GM19025 (cell line): Measurements from ENCODE around the gene PTGES.
"Not testable (repeated sequence)": the region's sequence is repeated elsewhere in the genome, so short reads cannot be mapped to it uniquely, and the experiment has no call there.

Experiments used
- ATAC-seq: cut with Tn5 transposase; IDR thresholded peaks from one replicate; pipeline ENCODE4 v1.9.1; 2021; ENCODE audit warnings: mild to moderate bottlenecking, low read depth, moderate library complexity; ENCODE audit not compliant: unreplicated experiment

Gene PTGES, protein sequence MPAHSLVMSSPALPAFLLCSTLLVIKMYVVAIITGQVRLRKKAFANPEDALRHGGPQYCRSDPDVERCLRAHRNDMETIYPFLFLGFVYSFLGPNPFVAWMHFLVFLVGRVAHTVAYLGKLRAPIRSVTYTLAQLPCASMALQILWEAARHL

DNA sequence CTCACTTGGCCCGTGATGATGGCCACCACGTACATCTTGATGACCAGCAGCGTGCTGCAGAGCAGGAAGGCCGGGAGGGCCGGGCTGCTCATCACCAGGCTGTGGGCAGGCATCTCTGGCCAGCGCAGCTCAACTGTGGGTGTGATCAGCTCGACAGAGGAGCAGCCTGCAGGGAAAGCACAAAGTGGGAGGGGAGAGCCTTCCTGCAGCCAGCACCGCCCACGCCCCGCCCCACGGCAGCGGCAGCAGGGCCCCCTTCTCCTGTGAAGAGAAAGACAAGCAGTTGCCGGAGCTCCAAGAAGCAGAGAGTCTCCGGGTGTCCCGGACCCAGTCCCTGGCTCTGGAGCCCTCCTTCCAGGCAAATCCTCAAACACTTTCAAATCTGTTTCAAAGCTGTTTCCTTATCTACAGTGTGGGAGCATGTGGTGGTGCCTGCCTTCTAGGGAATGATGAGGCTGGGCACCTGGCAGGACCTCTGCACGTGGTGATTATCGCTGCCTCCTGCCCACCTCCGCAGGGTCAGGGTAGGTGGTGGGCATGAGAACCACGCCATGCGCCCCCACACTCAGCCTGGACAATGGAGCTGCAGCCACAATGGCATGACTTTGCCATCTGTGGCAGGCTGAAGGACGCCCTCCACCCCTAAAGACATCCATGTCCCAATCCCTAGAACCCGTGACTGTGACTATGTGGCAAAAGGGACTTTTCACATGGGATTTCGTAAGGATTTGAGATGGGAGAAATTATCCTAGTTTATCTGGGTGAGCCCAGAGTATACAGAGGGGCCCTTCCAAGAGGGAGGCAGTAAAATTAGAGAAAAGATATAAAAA, at the start of gene PTGES:
Gene PTGES (minus strand): TSS at position 143 of the 830 bp plus-strand sequence. CDS start 30 bp downstream, at position 113.
- no peak for ATAC-seq

DNA sequence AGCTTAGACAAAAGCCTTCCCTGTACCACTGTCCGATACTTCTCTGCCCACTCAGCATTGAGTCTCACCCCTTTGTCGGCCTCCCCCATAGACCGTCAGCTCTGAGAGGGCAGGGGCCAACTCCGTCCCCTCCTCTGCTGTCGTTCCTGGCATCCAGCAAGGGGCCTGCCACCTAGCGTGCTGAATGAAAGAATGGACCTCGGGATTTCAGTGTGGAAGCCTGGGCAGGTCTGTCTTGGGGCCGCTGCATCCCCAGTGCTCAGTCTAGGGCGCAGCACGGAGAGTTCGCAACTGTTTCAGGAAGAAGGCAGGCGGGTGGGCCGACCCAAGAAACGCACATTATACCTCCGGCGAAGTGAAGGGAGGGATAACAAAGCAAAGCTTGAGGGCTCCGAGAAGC, 48.7 kb upstream of the PTGES start:
- no peak for ATAC-seq

DNA sequence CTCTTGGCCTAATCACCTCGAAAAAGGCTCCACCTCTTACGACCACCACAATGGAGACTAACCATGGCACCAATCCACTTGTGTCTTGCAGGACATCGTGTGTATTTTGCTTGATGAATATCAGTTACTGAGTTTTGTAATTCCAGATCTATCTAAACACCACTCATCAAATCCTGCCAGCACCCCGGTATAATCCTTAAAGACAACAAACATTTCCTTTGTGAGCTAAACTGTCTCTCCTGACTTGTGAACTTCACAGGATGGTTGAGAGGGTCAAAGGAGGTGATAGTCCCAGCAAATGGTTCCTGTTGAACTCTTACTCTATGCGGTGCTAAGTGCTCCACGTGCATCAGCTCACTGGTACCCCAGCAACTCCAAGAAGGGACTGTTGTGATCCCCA, 46.1 kb upstream of the PTGES start:
- ATAC-seq = no peak

DNA sequence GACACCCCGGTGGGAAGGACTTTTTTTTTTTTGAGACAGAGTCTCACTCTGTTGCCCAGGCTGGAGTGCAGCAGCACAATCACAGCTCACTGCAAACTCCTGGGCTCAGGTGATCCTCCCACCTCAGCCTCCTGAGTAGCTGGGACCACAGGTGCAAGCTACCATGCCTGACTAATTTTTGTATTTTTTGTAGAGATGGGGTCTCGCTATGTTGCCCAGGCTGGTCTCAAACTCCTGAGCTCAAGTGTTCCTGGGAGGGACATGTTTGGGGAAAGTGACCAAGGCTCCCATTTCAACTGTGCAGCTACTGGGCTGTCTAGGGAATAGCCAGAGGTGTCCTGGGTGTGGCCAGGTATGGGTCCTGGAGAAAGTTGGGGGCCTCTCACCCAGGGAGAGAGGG, 43.2 kb upstream of the PTGES start:
- not testable (repeated sequence) for ATAC-seq

DNA sequence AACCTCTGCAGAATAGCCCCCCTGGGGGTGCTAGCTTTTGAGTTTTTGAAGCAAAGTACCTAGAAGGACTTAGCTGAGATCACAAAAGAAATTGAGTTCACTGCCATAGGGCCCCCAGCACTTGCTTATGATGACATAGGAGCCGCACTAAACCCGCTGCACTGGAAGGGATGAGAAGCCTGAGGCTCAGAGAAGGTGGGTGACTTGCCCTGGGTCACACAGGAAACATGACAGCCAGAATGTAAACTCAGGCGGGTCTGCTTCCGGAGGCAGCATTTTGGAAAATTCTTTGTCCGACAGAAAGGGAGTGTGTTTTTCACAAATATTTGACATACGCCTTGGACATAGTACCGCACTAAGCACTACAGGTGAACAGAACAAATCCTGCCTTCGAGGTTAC, 41.7 kb upstream of the PTGES start:
- ATAC-seq = no peak

DNA sequence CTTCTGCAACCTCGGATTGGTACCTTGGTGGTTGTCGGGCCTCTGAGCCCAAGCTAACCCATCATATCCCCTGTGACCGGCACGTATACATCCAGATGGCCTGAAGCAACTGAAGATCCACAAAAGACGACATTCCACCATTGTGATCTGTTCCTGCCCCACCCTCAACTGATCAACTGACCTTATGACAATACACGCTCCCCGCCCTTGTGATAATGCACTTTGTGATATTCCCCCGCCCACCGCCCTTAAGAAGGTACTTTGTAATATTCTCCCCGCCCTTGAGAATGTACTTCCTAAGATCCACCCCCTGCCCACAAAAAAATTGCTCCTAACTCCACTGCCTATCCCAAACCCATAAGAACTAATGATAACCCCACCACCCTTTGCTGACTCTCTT, 33.6 kb upstream of the PTGES start:
- ATAC-seq = no peak

DNA sequence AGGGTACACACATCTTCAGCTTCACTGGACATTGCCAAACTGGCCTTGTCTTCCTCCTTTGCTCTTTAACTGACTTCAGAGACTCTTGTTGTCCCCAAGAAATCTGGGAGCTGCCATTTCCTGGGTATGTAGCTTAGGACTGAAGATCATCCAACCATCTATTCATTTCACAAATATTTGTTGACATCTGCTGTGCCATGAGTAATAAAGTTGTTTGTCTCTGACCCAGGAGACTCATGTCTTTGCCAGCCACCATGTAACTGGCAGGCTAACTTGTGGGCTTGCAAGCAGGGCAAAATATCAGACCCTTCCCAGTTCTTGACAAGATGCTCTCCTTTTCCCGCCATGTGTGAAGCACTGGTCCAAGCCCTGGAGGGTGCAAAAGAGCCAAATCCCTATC, 33.0 kb upstream of the PTGES start:
- no peak for ATAC-seq

DNA sequence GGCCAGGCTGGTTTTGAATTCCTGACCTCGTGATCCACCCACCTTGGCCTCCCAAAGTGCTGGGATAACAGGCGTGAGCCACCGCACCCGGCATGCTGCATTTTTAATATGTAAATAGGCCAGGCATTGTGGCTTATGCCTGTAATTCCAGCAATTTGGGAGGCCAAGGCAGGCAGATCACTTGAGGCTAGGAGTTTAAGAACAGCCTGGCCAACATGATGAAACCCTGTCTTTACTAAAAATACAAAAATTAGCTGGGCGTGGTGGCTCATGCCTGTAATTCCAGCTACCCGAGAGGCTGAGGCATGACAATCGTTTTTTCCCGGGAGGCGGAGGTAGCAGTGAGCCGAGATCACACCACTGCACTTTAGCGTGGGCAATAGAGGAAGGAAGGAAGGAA, 32.1 kb upstream of the PTGES start:
- not testable (repeated sequence) for ATAC-seq

DNA sequence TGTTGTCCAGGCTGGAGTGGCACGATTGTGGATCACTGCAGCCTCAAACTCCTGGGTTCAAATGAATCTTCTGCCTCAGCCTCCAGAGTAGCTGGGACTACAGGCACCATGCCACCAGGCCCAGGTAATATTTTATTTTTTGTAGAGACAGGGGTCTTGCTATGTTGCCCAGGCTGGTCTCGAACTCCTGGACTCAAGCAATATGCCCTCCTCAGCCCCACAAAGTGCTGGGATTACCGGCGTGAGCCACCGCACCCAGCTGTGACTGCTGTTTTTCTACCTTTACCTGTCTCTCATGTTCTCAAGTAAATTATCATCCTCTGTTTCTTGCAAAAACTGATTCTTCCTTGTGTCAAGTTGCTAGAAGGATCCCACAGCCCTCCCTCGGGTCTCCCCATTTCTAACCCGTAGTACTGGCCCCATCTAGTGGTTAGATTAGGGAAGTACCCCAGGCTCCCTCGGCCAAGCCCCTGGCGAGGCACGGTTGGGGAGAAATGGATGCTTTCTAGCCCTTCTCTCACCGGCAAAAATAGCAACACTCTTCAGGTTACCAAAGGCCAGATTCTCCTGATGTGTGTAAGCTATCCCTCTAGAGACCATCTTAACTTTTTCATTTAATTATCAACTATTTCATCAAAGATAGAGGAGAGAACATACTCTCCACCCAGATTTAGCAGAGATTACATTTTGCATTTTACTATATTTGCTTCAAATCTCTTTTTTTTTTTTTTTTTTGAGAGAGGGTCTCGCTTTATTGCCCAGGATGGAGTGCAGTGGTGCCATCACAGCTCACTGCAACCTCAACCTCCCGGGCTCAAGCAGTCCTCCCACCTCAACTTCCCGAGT, 30.9 kb upstream of the PTGES start:
- ATAC-seq = no peak

DNA sequence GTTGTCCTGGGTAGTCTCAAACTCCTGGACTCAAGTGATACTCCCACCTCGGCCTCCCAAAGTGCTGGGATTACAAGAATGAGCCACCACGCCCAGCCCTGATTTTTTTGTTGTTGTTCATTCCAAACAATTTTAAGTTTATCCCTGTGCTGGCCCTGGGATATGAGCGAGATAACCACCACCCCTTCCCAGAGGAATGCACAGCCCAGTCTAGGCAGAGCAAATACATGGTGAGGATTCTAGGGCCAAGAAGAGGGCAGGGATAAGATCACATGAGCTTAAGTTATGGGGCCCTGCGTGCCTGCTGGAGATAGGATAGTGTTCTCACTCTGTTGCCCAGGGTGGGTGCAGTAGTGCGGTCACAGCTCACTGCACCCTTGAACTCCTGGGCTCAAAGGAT, 29.1 kb upstream of the PTGES start:
- ATAC-seq = no peak

DNA sequence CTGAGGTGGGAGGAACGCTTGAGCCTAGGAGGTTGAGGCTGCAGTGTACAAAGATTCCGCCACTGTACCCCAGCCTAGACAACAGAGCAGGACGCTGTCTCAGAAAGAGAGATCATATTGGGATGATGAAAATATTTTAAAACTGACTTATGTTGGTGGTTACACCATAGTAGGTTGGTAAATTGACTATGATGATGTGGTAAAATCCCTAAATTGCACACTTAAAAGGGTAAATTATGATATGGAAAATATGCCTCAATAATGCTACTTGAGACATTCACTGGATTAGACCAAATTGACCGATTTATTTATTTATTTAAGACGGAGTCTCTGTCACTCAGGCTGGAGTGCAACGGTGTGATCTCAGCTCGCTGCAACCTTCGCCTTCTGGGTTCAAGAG, 28.3 kb upstream of the PTGES start:
- ATAC-seq = no peak

DNA sequence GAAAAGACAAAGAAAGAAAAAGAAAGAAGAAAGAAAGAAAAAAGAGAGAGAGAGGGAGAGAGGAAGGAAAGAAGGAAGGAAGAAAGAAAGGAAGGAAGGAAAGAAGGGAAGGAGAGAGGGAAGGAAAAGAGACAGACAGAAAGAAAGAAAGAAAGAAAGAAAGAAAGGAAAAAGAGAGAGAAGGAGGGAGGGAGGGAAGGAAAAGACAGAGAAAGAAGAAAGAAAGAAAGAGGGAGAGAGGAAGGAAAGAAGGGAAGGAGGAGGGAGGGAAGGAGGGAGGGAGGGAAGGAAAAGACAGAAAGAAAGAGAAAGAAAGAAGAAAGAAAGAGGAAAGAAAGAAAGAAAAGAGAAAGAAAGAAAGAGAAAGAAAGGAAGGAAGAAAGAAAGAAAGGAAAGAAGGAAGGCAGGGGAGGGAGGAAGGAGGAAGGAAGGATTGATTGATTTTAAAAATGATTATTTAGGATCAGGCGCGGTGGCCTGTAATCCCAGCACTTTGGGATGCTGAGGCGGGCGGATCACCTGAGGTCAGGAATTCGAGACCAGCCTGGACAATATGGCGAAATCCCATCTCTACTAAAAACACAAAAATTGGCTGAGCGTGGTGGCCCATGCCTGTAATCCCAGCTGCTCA, 26.8 kb upstream of the PTGES start:
- ATAC-seq = no peak

DNA sequence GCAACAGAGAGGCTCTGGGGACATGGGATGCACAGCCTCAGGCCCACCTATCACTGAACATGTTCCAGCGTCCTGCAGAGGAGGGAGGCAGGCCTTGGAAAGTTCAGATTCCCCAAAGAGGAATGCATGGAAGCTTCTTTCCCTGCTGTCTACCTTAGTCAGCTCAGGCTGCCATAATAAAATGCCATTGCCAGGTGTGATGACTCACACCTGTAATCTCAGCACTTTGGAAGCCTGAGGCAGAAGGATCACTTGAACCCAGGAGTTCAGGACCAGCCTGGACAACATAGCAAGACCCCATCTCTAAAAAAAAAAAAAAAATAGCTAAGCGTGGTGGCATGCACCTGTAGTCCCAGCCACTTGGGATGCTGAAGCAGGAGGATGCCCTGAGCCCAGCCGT, 25.6 kb upstream of the PTGES start:
- ATAC-seq = no peak

DNA sequence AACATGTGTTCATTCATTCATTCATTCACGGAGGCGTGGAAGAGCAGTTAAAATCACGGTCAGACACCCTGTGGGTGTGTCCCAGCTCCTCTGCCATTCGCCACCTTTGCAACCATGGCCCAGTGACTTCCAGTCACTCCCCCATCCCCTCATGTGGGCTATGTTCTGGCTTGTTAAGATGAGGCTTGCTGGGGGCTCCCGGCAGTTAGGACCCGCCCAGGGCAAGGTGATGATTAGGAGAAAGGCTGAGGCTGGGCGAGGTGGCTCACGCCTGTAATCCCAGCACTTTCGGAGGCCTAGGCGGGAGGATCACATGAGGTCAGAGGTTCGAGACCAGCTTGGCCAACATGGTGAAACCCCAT, 24.9 kb upstream of the PTGES start:
- ATAC-seq = no peak

DNA sequence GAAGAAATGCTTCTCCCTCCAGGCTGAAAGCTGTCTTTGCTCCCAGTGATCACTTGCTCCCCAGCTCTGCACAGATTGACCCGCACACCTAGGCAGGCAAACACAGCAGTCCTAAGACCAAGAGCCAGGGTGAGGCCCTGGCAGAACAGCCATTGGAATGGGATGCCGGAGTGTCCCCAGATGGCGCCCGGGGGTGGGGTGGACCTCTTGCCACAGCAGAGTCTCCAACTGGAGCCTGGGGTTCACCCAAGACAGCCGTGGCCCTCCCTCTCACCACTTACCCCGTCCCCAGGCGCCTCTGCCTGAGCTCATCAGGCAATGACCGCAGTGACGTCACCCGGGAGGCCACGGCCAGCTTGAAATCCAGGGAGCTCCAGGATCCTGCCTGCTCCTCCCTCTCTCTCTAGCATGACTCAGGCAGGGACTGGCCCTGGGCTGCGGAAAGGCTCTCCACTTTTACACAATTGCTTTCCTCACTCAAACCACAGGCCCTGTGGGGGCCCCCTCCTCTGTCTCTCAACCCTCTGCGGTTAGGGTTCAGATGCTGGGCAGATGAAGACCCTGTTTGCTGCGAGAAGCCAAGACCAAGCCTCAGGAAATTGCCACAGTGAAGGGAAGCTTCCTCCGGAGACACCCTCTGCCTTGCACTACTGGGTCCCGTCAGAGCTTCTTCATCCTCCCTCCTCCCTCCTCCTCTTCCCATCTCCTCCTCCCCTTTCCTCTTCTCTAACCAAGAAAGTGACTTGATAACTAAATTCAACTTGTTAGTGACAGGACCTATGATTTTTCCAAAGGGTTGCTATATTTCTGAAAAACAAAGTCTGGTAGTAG, 24.3 kb upstream of the PTGES start:
- ATAC-seq = no peak

DNA sequence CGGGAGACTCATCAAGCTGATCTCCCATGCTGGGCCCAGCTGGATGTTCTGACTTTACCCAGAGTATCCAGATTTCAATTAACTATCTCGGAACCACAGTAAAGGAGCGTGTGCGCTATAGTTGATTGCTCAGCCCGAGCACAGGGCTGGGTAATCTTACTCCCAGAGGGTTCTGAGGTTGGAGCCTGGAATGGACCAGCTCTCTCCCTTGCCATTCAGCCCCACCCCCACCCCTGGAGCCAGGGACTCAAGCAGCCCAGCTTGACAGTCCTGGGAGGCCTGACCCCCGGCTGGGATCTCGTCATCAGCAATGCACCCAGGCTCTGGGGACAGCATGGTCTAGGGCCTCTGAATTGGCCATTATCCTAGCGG, 23.7 kb upstream of the PTGES start:
- no peak for ATAC-seq

DNA sequence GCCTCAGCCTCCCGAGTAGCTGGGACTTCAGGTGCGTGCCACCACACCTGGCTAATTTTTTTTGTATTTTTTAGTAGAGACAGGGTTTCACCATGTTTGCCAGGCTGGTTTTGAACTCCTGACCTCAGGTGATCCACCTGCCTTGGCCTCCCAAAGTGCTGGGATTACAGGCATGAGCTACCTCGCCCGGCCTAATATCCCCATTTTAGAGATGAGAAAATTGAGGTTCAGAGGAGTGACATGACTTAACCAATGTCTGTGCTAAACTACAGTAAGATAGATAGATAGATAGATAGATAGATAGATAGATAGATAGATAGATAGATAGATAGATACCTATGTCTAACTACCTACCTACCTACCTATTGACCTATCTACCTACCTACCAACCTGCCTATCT, 23.3 kb upstream of the PTGES start:
- ATAC-seq = not testable (repeated sequence)

DNA sequence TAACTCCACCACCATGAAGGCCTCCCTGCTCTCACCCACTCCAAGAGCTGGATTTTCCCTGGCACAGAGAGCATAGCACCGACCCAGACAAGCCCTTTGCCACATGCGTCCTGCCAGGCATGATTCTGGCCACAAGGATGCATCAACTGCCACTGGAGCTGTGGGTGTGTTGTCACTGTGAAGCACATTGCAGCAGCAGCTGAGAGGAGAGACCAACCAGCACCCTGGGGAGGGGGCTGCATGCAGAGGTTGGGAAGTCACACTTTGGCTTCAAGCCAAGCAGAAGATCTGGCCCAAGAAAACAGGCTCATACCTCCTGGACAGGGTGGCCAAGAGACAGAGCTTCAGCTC, 22.6 kb upstream of the PTGES start:
- no peak for ATAC-seq

DNA sequence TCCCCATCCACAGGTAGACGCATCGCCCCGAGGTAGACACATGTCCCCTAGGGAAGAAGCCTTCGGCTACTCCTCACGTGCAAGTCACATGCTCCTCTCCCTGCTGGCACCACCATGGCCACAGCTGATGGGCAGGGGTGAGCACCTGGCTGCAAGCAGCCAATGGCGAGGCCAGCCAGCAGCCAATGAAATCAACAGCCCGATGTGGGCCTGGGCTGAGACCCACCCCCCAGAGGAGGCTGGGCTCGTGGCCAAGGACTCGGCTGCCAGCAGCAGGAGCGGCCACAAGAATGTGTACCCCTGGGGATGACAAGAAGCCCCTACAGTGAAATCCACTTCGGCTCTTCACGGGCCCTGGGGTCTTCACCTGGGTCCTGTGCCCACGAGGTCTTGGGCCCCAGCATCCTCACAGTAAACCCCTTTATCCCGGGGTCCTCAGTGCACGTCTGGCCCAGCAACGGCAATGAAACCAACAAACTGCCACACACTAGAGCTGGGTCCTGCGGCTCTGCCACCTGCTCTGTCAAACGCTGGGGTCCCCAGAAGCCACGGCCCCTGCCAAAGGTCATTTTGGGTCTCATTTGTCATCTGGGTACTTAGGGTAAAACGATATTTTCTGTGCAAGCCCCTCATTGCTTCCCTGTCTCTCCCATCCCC, 22.1 kb upstream of the PTGES start:
- ATAC-seq = no peak
